Transverse colon (tissue), 4 donors: ENCODE measurements around the gene NECTIN1. TPM values are rescaled to one million over a fixed set of nuclear protein-coding genes. Genes with fewer than 3 reads are reported as not detected.

Experiments used
- DNase-seq: peaks from one replicate; pipeline ENCODE4 v3.0.0-alpha.2; 2019
- H3K27ac ChIP-seq, 4 donors: fragments of 200-600 bp; sonication (generic); 2 replicates each; pipeline ENCODE4 v1.5.1; 2016 to 2018; ENCODE audit warnings: inconsistent platforms in 4 of 4
- H3K27me3 ChIP-seq: fragments of 200-600 bp; sonication (generic); 2 replicates; pipeline ENCODE4 v1.5.1; 2017; ENCODE audit warnings: inconsistent platforms
- H3K36me3 ChIP-seq, 4 donors: fragments of 200-600 bp; sonication (generic); 2 replicates each; pipeline ENCODE4 v1.5.1; 2017 to 2019; ENCODE audit warnings: inconsistent platforms in 4 of 4
- H3K4me1 ChIP-seq, 4 donors: fragments of 200-600 bp; sonication (generic); 2 replicates each; pipeline ENCODE4 v1.5.1; 2017 to 2020; ENCODE audit warnings: inconsistent platforms in 4 of 4
- H3K4me3 ChIP-seq, 4 donors: fragments of 200-600 bp; sonication (generic); 1 replicate in 1 of 4; 2 replicates in 3 of 4; pipeline versions ENCODE4 v1.5.1 to v1.6.1; 2017 to 2019; ENCODE audit warnings: inconsistent platforms in 4 of 4
- H3K9me3 ChIP-seq, 2 donors: fragments of 200-600 bp; sonication (generic); 2 replicates each; pipeline ENCODE4 v1.5.1; 2017 to 2019; ENCODE audit warnings: inconsistent platforms in 2 of 2
- EP300 ChIP-seq: sonication (generic); formaldehyde crosslinking; IDR thresholded peaks from one replicate; pipeline ENCODE4 v1.6.1; 2017; ENCODE audit warnings: antibody characterized with exemption, low read depth
- POLR2A ChIP-seq: fragments of 450-650 bp; IDR thresholded peaks from one replicate; pipeline ENCODE4 v1.6.1; 2016; ENCODE audit warnings: antibody characterized with exemption, mild to moderate bottlenecking, moderate library complexity
- POLR2AphosphoS5 ChIP-seq, 3 donors: sonication (generic); formaldehyde crosslinking; IDR thresholded peaks; one replicate each; pipeline ENCODE4 v1.6.1; 2016; ENCODE audit warnings: antibody characterized with exemption in 3 of 3
- WGBS, 2 donors: methylation state at CpG; one replicate each; pipeline ENCODE4 v1.1.5; 2018; ENCODE audit warnings: low coverage in 1 of 2; 5-methylcytosine and 5-hydroxymethylcytosine counted together
- in situ Hi-C, 4 donors: fragments of 200-750 bp; cut with MboI; loops; one replicate each; pipeline versions ENCODE4 v1.15.0 to v1.15.1; 2017; ENCODE audit warnings: low sequenced_read_pairs in 3 of 4, low pct_ligation_motif_present in 1 of 4, low pct_unique_long_range_greater_than_20kb in 1 of 4
- intact Hi-C: fragments of 100-400 bp; cut with DNase I; formaldehyde crosslinking; loops from one replicate; pipeline ENCODE4 v1.15.1; 2023; ENCODE audit warnings: low total_unique reads
- total RNA-seq, 4 donors: library from RNA; depleted of rRNA; stranded (reverse); fragments of >200 nt; gene quantifications; one replicate each; pipeline ENCODE4 v1.1.0, GENCODE V29; 2016
- TF ChIP-seq, protein P1 (sequence below), 5 experiments: fragments of 200-600 bp in 3 of 5; fragments of 450-650 bp in 2 of 5; sonication (generic) in 3 of 5; IDR thresholded peaks; 1 replicate in 2 of 5; 2 replicates in 3 of 5; pipeline ENCODE4 v1.5.1; 2016 to 2017; ENCODE audit warnings: antibody characterized with exemption in 5 of 5, inconsistent platforms in 3 of 5, mild to moderate bottlenecking in 2 of 5, moderate library complexity in 1 of 5

The NECTIN1 gene
- total RNA-seq, 4 donors from 2014 or later, result 11.0 to 71.2 (median 12.6) TPM

DNA sequence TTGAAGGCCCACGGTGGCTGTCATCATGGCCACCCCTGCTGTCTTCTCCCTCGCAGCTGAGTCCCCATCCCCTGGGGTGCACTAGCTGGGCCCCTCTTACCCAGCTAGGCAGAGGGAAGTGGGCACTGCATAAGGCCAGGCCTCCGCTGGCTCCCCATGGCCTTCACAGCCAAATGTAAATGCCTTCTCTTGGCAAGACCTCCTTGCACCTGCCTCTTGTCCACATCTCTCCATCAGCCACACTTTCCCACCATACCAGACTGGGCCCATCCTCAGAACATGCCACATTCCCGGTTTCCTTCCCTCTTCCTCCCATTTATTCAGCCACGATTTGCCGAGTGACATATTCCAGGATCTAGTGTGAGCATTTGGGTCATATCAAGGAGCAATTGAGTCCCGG, 49.7 kb downstream of the NECTIN1 start:
- H3K36me3 ChIP-seq, result peaks cover 0 to 7% (median 0%) of the 10 kb centered on the region in 4 donors

DNA sequence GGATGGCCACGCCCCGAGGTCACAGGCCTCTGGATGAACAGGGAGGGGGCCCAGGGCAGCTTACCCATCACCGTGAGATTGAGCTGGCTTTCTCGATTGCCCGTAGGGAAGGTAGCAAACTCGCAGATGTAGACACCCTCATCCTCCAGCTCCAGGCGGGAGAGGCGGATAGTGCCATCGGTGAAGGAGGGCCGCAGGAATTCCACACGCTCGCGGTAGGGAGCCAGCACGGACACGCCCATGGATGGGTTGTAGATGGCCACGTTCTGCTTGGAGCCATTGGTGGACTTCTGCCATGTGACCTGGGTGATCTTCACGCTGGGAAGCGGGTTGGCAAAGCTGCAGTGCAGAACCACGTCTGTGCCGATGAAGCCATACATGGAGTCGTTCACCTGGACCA, 50.6 kb downstream of the NECTIN1 start:
- Histone ChIP-seq H3K4me1 (peaks cover 0 to 5% (median 0%) of the 10 kb centered on the region in 4 donors), H3K9me3 (no peaks in the 10 kb centered on the region), H3K36me3 (peaks cover 0 to 7% (median 0%) of the 10 kb centered on the region in 4 donors), H3K27me3 (no peaks in the 10 kb centered on the region), H3K4me3 (no peak overlapping the region), H3K27ac (no peak overlapping the region)
- in situ Hi-C loops, result loop anchor here in 2 of 4 donors (10.0 kb wide), 1 partner anchor 56 kb away; no protein-coding TSS in a partner anchor
- TF ChIP-seq POLR2A, result no peak
- no peak for TF ChIP-seq EP300
- TF ChIP-seq, protein P1, sequence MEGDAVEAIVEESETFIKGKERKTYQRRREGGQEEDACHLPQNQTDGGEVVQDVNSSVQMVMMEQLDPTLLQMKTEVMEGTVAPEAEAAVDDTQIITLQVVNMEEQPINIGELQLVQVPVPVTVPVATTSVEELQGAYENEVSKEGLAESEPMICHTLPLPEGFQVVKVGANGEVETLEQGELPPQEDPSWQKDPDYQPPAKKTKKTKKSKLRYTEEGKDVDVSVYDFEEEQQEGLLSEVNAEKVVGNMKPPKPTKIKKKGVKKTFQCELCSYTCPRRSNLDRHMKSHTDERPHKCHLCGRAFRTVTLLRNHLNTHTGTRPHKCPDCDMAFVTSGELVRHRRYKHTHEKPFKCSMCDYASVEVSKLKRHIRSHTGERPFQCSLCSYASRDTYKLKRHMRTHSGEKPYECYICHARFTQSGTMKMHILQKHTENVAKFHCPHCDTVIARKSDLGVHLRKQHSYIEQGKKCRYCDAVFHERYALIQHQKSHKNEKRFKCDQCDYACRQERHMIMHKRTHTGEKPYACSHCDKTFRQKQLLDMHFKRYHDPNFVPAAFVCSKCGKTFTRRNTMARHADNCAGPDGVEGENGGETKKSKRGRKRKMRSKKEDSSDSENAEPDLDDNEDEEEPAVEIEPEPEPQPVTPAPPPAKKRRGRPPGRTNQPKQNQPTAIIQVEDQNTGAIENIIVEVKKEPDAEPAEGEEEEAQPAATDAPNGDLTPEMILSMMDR (IDR thresholded peaks at IDR 0.05), result no peak
- no peak for TF ChIP-seq POLR2AphosphoS5 (IDR thresholded peaks at IDR 0.05)
- intact Hi-C loops, result no loop called here
- WGBS, 2 donors, result 98% methylated on average over 21 of the region's 21 CpGs; no CpG with 5 or more reads in 1 of the 2 donors
- DNase-seq, result no peak

More for the DNA sequence above, 49.7 kb downstream of the NECTIN1 start:
- Histone ChIP-seq H3K27ac (no peak overlapping the region), H3K4me3 (no peak overlapping the region), H3K27me3 (no peaks in the 10 kb centered on the region), H3K4me1 (peaks cover 0 to 5% (median 0%) of the 10 kb centered on the region in 4 donors), H3K9me3 (no peaks in the 10 kb centered on the region)
- in situ Hi-C loops, result loop anchor here in 2 of 4 donors (10.0 kb wide), 1 partner anchor 55 kb away; no protein-coding TSS in a partner anchor
- no peak for DNase-seq
- 79 to 94% methylated on average over 3 to 7 of the region's 7 CpGs for WGBS, 2 donors
- intact Hi-C loops, result no loop called here
- TF ChIP-seq POLR2A (no peak), EP300 (no peak), POLR2AphosphoS5 (IDR thresholded peaks at IDR 0.05) (no peak)
- TF ChIP-seq, protein P1 (IDR thresholded peaks at IDR 0.05), result no peak

DNA sequence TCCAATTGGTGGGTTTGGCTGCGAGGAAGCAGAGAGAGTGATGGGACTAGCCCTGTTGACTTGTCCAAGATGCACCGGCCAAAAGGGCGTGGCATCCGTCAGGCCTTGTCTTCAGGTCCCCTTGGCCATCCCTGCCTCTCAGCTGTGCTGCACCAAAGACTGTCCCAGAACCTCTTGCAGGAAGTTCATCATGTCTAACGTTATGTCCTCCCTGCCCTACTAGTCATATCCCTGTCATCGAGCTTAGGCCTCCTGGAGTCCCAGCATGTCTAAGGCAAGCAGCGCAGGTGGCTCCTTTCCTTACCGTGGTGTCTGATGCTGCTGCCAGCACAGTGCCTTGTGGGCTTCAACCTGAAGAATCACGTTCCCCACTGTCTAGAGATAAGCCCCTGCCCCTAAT, 51.2 kb downstream of the NECTIN1 start:
- Histone ChIP-seq H3K9me3 (no peaks in the 10 kb centered on the region), H3K27ac (no peak overlapping the region), H3K4me3 (no peak overlapping the region), H3K4me1 (peaks cover 0 to 5% (median 0%) of the 10 kb centered on the region in 4 donors), H3K27me3 (no peaks in the 10 kb centered on the region), H3K36me3 (peaks cover 0 to 7% (median 0%) of the 10 kb centered on the region in 4 donors)
- WGBS, 2 donors, result 97% methylated on average over 9 of the region's 9 CpGs; no CpG with 5 or more reads in 1 of the 2 donors
- TF ChIP-seq POLR2AphosphoS5 (IDR thresholded peaks at IDR 0.05) (no peak), POLR2A (no peak), EP300 (no peak)
- TF ChIP-seq, protein P1 (IDR thresholded peaks at IDR 0.05), result no peak
- intact Hi-C loops (no loop called here), in situ Hi-C loops (loop anchor here in 2 of 4 donors (10.0 kb wide), 1 partner anchor 57 kb away; no protein-coding TSS in a partner anchor)
- no peak for DNase-seq

DNA sequence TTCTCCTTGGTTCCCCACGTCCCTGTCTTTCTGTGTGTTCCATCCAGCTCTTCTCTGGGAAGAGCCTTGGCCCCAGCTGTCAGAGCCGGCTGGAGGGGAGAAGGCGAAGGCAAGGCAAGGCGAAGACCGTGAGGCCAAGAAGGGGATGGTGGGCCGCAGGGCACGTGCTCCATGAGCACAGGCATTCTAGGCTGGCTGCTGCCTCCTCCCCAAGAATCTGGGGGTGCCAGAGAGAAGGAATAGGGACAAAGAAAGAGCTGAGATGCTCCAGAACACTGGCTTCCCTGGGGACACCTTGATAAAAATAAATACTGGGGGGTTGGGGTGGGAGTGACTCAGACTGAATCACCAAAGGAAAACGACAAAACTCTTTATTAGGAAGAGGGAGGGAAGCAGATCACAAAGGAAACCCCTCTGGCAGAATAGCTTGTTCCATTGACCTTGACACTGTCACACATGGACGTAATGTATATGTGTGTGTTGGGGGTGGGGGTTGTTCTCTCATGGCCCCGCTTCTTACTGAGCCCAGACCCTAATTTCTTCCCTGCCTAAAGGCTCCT, 52.5 kb downstream of the NECTIN1 start:
- 71 to 85% methylated on average over 3 to 10 of the region's 10 CpGs for WGBS, 2 donors
- intact Hi-C loops (no loop called here), in situ Hi-C loops (loop anchor here in 2 of 4 donors (10.0 kb wide), 1 partner anchor 58 kb away; no protein-coding TSS in a partner anchor)
- Histone ChIP-seq H3K36me3 (peaks cover 0 to 7% (median 0%) of the 10 kb centered on the region in 4 donors), H3K27ac (no peak overlapping the region), H3K27me3 (no peaks in the 10 kb centered on the region), H3K4me3 (no peak overlapping the region), H3K4me1 (peaks cover 0 to 14% (median 1%) of the 10 kb centered on the region in 4 donors), H3K9me3 (no peaks in the 10 kb centered on the region)
- no peak for DNase-seq
- TF ChIP-seq, protein P1 (IDR thresholded peaks at IDR 0.05), result no peak
- TF ChIP-seq EP300, result no peak
- TF ChIP-seq POLR2A, result no peak
- no peak for TF ChIP-seq POLR2AphosphoS5 (IDR thresholded peaks at IDR 0.05)
